Body of pancreas (tissue), 4 donors: ENCODE results near the gene FOXL3. TPM values are rescaled to one million over a fixed set of nuclear protein-coding genes. Genes with fewer than 3 reads are reported as not detected.

ENCODE experiments used
- ATAC-seq: fragments of 150-250 bp; one replicate; pipeline ENCODE4 v1.9.1; 2016
- DNase-seq, 4 donors: peaks; one replicate each; pipeline ENCODE4 v3.0.0-alpha.2; 2019
- H3K27ac ChIP-seq, 4 donors: fragments of 200-600 bp; sonication (generic); 1 replicate in 3 of 4; 2 replicates in 1 of 4; pipeline versions ENCODE4 v1.5.1 to v1.6.1; 2016 to 2019; ENCODE audit warnings: mild to moderate bottlenecking in 1 of 4, mixed read lengths in 1 of 4, moderate library complexity in 1 of 4
- H3K27me3 ChIP-seq, 2 donors: fragments of 200-600 bp; sonication (generic); one replicate each; pipeline ENCODE4 v1.6.0; 2016; ENCODE audit warnings: mild to moderate bottlenecking in 1 of 2
- H3K36me3 ChIP-seq, 2 donors: fragments of 200-600 bp; sonication (generic); replicated peaks in 1 of 2; 2 replicates each; pipeline ENCODE4 v1.5.1; 2016; ENCODE audit warnings: low read depth in 2 of 2; ENCODE audit not compliant: insufficient read depth in 1 of 2
- H3K4me1 ChIP-seq: fragments of 200-600 bp; sonication (generic); one replicate; pipeline ENCODE4 v1.6.0; 2016
- H3K4me3 ChIP-seq, 2 donors: fragments of 200-600 bp; sonication (generic); 1 replicate in 1 of 2; 2 replicates in 1 of 2; pipeline ENCODE4 v1.5.1; 2016 to 2019
- H3K9me3 ChIP-seq, 3 donors: fragments of 200-600 bp; sonication (generic); 1 replicate in 2 of 3; 2 replicates in 1 of 3; pipeline ENCODE4 v1.5.1; 2016
- POLR2A ChIP-seq, 3 donors: fragments of 450-650 bp; IDR thresholded peaks; one replicate each; pipeline ENCODE4 v1.6.1; 2016; ENCODE audit warnings: antibody characterized with exemption in 3 of 3, mild to moderate bottlenecking in 2 of 3
- WGBS, 2 donors: methylation state at CpG; one replicate each; pipeline ENCODE4 v1.1.5; 2017; 5-methylcytosine and 5-hydroxymethylcytosine counted together
- intact Hi-C: fragments of 100-400 bp; cut with DNase I; formaldehyde crosslinking; loops from one replicate; pipeline ENCODE4 v1.15.1; 2023
- total RNA-seq, 2 donors: library from RNA; depleted of rRNA; stranded (reverse); fragments of >200 nt; gene quantifications; one replicate each; pipeline ENCODE4 v1.1.0, GENCODE V29; 2016
- TF ChIP-seq, protein P1 (sequence below), 7 experiments: fragments of 450-650 bp in 4 of 7; fragments of 200-600 bp in 3 of 7; sonication (generic) in 3 of 7; IDR thresholded peaks; one replicate each; pipeline ENCODE4 v1.5.1; 2016 to 2019; ENCODE audit warnings: antibody characterized with exemption in 7 of 7

Gene FOXL3
- total RNA-seq, 2 donors from 2014 or later, result not detected

DNA sequence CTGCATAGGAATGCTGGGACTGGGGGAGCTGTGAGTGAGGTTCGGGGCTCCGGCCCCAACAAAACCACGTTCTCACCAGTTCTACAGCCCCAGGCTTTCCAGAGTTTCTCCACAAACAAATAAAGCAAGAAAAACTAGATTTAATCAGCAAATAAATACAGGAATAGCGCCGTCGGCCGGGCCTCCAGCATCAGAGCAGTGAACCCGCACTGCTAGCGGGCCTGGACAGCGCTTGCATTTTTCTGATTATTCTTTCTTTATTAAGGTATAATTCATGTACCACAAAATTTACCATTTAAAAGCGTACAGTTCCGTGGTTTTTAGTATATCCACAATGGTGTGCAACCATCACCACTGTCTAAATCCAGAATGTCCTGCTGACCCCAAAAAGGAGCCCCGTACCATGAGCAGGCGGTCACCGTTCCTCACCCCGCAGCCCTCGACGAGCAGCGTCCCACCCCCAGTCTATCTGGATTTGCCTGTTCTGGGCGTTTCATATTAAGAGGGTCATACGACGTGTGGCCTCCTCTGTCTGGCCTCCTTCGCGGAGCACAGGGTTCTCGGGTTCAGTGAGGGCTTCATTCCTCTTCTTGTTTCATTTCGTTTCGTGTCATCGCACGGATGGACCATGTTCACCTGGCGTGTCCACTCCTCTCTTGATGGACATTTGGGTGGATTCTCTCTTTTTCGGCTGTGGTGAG is 35.5 kb upstream of the FOXL3 start:
- Histone ChIP-seq H3K27me3 (no peaks in the 10 kb centered on the region), H3K9me3 (no peaks in the 10 kb centered on the region), H3K4me3 (no peak overlapping the region), H3K27ac (no peak overlapping the region), H3K4me1 (no peaks in the 10 kb centered on the region), H3K36me3 (peaks cover under 1 to 2% of the 10 kb centered on the region in 2 donors)
- 94 to 95% methylated on average over 31 of the region's 31 CpGs for WGBS, 2 donors
- DNase-seq (no peak), ATAC-seq (no peak)
- TF ChIP-seq POLR2A (IDR thresholded peaks at IDR 0.05), result no peak
- TF ChIP-seq, protein P1, sequence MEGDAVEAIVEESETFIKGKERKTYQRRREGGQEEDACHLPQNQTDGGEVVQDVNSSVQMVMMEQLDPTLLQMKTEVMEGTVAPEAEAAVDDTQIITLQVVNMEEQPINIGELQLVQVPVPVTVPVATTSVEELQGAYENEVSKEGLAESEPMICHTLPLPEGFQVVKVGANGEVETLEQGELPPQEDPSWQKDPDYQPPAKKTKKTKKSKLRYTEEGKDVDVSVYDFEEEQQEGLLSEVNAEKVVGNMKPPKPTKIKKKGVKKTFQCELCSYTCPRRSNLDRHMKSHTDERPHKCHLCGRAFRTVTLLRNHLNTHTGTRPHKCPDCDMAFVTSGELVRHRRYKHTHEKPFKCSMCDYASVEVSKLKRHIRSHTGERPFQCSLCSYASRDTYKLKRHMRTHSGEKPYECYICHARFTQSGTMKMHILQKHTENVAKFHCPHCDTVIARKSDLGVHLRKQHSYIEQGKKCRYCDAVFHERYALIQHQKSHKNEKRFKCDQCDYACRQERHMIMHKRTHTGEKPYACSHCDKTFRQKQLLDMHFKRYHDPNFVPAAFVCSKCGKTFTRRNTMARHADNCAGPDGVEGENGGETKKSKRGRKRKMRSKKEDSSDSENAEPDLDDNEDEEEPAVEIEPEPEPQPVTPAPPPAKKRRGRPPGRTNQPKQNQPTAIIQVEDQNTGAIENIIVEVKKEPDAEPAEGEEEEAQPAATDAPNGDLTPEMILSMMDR (IDR thresholded peaks at IDR 0.05), result no peak
- intact Hi-C loops, result no loop called here

DNA sequence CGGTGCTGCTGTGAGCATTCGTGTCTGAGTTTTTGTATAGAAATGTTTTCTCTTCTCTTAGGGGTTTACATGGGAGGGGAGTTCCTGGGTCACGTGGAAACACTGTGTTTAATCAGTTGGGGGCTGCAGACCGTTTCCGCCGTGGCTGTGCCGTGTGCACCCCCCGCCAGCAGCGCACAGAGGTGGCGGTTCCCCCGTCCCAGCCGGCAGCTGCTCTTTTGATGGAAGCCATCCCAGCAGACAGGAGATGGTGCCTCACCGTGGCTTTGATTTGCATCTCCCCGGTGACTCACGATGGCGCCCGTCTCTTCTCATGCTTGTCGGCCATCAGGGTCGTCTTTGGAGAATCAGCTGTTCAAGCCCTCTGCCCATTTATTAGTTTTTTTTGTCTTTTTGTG is 34.9 kb upstream of the FOXL3 start:
- H3K9me3 ChIP-seq, result no peaks in the 10 kb centered on the region
- TF ChIP-seq POLR2A (IDR thresholded peaks at IDR 0.05), result no peak
- TF ChIP-seq, protein P1 (IDR thresholded peaks at IDR 0.05), result no peak
- H3K27ac ChIP-seq, result no peak overlapping the region
- DNase-seq, result no peak
- 95 to 97% methylated on average over 17 to 19 of the region's 19 CpGs for WGBS, 2 donors
- no peak overlapping the region for H3K4me3 ChIP-seq
- H3K27me3 ChIP-seq, result no peaks in the 10 kb centered on the region
- H3K36me3 ChIP-seq, result peaks cover 6% of the 10 kb centered on the region in 2 donors
- intact Hi-C loops, result no loop called here
- no peak for ATAC-seq
- no peaks in the 10 kb centered on the region for H3K4me1 ChIP-seq

DNA sequence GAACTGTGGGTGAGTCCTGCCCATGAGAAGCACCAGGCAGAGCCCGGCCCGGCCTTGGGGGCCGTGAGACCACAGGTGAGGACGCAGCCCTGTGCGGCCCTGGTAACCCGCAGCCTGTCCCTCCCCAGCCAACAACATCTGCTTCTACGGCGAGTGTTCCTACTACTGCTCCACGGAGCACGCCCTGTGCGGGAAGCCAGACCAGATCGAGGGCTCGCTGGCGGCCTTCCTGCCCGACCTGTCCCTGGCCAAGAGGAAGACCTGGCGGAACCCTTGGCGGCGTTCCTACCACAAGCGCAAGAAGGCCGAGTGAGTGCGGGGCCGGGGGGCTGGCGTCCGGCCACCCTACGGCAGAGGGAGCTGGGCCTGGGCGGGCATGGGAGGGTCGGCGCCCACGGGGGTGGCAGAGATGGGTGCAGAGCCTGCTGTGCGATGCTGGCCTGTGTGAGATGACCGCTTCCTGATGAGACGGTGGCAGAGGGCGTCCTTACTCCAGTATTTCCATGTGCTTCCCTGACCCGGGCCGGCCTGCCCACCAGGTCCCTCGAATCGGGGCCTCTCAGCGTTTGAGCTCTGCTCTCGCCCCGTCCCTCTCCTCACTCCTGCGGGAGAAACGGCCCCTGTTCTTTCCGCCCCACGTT is 34.1 kb upstream of the FOXL3 start:
- Histone ChIP-seq H3K4me1 (no peaks in the 10 kb centered on the region), H3K36me3 (peaks cover 6 to 8% of the 10 kb centered on the region in 2 donors), H3K9me3 (no peaks in the 10 kb centered on the region), H3K27me3 (no peaks in the 10 kb centered on the region), H3K27ac (no peak overlapping the region), H3K4me3 (no peak overlapping the region)
- 93 to 94% methylated on average over 31 to 44 of the region's 44 CpGs for WGBS, 2 donors
- no peak for DNase-seq
- intact Hi-C loops, result no loop called here
- no peak for ATAC-seq
- TF ChIP-seq, protein P1 (IDR thresholded peaks at IDR 0.05), result no peak
- TF ChIP-seq POLR2A (IDR thresholded peaks at IDR 0.05), result no peak

DNA sequence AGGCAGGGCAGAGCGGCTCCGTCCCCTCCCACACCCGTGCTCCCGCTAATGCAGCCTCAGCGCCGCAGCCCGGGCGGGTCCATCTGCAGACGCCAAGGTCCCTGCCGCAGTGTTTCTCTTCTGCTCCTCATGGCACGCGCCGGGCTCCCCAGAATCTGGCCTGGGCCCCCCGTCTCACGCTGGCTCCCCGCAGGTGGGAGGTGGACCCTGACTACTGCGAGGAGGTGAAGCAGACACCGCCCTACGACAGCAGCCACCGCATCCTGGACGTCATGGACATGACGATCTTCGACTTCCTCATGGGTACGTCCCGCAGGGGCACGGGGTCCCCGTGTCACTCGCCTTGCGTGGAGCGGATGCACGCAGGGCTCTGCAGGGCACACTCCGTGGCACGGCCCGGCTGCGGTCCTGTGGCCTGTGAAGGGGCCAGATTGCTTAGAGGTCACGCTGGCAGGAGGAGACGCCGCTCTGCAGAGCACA is 33.5 kb upstream of the FOXL3 start:
- no peaks in the 10 kb centered on the region for H3K4me1 ChIP-seq
- TF ChIP-seq, protein P1 (IDR thresholded peaks at IDR 0.05), result no peak
- TF ChIP-seq POLR2A (IDR thresholded peaks at IDR 0.05), result no peak
- 91% methylated on average over 27 of the region's 38 CpGs; no CpG with 5 or more reads in 1 of the 2 donors for WGBS, 2 donors
- no peaks in the 10 kb centered on the region for H3K27me3 ChIP-seq
- DNase-seq (no peak), ATAC-seq (no peak)
- no peak overlapping the region for H3K27ac ChIP-seq
- intact Hi-C loops, result no loop called here
- no peak overlapping the region for H3K4me3 ChIP-seq
- no peaks in the 10 kb centered on the region for H3K9me3 ChIP-seq
- H3K36me3 ChIP-seq, result peaks cover 6 to 8% of the 10 kb centered on the region in 2 donors
